Neural progenitor cell (in vitro differentiated cells): Measurements from ENCODE around the gene DIS3L2.

Source experiments
- CTCF ChIP-seq: fragments of 200-600 bp; sonication (generic); IDR thresholded peaks from 2 replicates; pipeline ENCODE4 v1.5.1; 2017; ENCODE audit warnings: antibody characterized with exemption, mild to moderate bottlenecking
- EZH2 ChIP-seq: fragments of 200-600 bp; sonication (generic); IDR thresholded peaks from 2 replicates; pipeline ENCODE4 v1.6.1; 2017; ENCODE audit warnings: antibody characterized with exemption, mild to moderate bottlenecking, moderate library complexity

GRCh38 chr2:232117413-232117812 is 155.9 kb downstream of the DIS3L2 start:
- peak; percentile 39 for TF ChIP-seq CTCF
- no peak for TF ChIP-seq EZH2
